ENCODE results near the gene IFITM5.
A peak's percentile ranks its signal among the peaks of the same experiment; 100 is the strongest.
"Not testable (repeated sequence)": the region's sequence is repeated elsewhere in the genome, so short reads cannot be mapped to it uniquely, and the experiment has no call there.

IFITM5 gene

GRCh38 chr11:311013-311748 is 11.9 kb upstream of the IFITM5 start:
- DNase-seq, result not testable (repeated sequence)

GRCh38 chr11:309979-310572 is 10.8 kb upstream of the IFITM5 start:
- DNase-seq, result not testable (repeated sequence)

GRCh38 chr11:308740-309665 is 9.7 kb upstream of the IFITM5 start:
- not testable (repeated sequence) for DNase-seq

GRCh38 chr11:307766-308708 is 8.7 kb upstream of the IFITM5 start, which contains the start of gene IFITM2:
Gene IFITM2 (plus strand): TSS chr11:307816. CDS start chr11:308193, 377 bp downstream.
- peak; percentile 79 for DNase-seq

- DNase-seq, result no peak
These were observed 7.5 kb upstream of the IFITM5 start for GRCh38 chr11:306645-307371.

- DNase-seq, result no peak
These were observed 6.5 kb upstream of the IFITM5 start for GRCh38 chr11:305844-306211.

GRCh38 chr11:304915-305843 is 5.9 kb upstream of the IFITM5 start:
- no peak for DNase-seq

- no peak for DNase-seq
These were observed 4.8 kb upstream of the IFITM5 start for GRCh38 chr11:304061-304506.

- DNase-seq, result no peak
These were observed 4.0 kb upstream of the IFITM5 start for GRCh38 chr11:303363-303762.

- no peak for DNase-seq
These were observed 817 bp upstream of the IFITM5 start for GRCh38 chr11:299951-300735.

GRCh38 chr11:298406-299065 is 790 bp downstream of the IFITM5 start:
- no peak for DNase-seq

GRCh38 chr11:297586-298405 is 1.5 kb downstream of the IFITM5 start:
- no peak for DNase-seq

GRCh38 chr11:297051-297585 is 2.2 kb downstream of the IFITM5 start:
- DNase-seq, result no peak

- no peak for DNase-seq
These were observed 2.9 kb downstream of the IFITM5 start for GRCh38 chr11:296171-297050.

- no peak for DNase-seq
These were observed 3.8 kb downstream of the IFITM5 start for GRCh38 chr11:295351-296170.

- DNase-seq, result no peak
These were observed 4.5 kb downstream of the IFITM5 start for GRCh38 chr11:294780-295179.
